SK-N-SH (cell line): ENCODE measurements around the gene GTF2F2.

ENCODE experiments used
- EZH2phosphoT487 ChIP-seq: fragments of 200-600 bp; sonication (generic); IDR thresholded peaks from 2 replicates; pipeline ENCODE4 v1.6.1; 2017; ENCODE audit warnings: low read depth, mixed run types, mild to moderate bottlenecking, antibody characterized with exemption, moderate library complexity, borderline replicate concordance
- GABPA ChIP-seq: IDR thresholded peaks from 2 replicates; pipeline ENCODE4 v1.4.0; 2012; ENCODE audit warnings: low read depth, mild to moderate bottlenecking
- POLR2AphosphoS5 ChIP-seq: IDR thresholded peaks from 2 replicates; pipeline ENCODE4 v1.6.1; 2012; ENCODE audit warnings: low read depth, low read length
- RFX5 ChIP-seq: IDR thresholded peaks from 2 replicates; pipeline ENCODE4 v1.6.1; 2012; ENCODE audit warnings: mild to moderate bottlenecking, improper control_type of control experiment, low read length
- TCF12 ChIP-seq: IDR thresholded peaks from 2 replicates; pipeline ENCODE4 v1.4.0; 2012
- TF ChIP-seq, protein P1 (sequence below): fragments of 150-350 bp; IDR thresholded peaks from 2 replicates; pipeline ENCODE4 v1.6.1; 2016; ENCODE audit warnings: mild to moderate bottlenecking, low read depth, low read length
- TF ChIP-seq, protein P2 (sequence below): IDR thresholded peaks from 2 replicates; pipeline ENCODE4 v1.6.1; 2012; ENCODE audit warnings: mild to moderate bottlenecking, low read depth, low read length, moderate library complexity
- TF ChIP-seq, protein P3 (sequence below): fragments of 200-600 bp; sonication (generic); IDR thresholded peaks from 2 replicates; pipeline ENCODE4 v1.6.1; 2017; ENCODE audit warnings: antibody characterized with exemption, mild to moderate bottlenecking, moderate library complexity
- TF ChIP-seq, protein P4 (sequence below): IDR thresholded peaks from 2 replicates; pipeline ENCODE4; 2012

DNA sequence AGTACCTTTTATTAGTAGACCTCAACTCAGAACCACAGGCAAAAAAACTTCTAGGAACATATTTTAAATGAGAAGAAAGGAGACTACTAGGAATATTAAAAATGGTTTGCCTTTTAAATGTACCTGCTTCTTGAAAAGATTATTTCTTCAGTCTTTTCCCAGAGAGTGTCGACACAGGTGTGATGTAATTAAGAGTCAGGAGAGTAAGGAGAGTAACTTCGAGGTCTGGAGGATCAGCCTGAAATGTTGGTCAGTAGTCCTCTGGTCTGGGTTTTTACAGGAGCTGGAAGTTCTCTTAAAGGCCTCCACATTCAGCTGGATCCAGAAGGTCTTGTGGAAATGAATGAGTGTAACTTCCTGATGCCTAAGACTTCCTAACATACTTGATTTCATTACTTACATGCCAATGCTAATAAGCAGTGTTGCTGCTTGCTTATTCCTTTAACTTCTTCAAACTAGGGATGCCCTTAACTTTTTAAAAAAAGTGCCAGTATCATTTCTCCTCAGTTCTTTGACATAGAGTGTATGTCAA is 80.5 kb downstream of the GTF2F2 start, which contains the start of gene KCTD4:
- TF ChIP-seq POLR2AphosphoS5: no peak
- TF ChIP-seq, protein P1, sequence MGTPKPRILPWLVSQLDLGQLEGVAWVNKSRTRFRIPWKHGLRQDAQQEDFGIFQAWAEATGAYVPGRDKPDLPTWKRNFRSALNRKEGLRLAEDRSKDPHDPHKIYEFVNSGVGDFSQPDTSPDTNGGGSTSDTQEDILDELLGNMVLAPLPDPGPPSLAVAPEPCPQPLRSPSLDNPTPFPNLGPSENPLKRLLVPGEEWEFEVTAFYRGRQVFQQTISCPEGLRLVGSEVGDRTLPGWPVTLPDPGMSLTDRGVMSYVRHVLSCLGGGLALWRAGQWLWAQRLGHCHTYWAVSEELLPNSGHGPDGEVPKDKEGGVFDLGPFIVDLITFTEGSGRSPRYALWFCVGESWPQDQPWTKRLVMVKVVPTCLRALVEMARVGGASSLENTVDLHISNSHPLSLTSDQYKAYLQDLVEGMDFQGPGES: no peak
- TF ChIP-seq, protein P2, sequence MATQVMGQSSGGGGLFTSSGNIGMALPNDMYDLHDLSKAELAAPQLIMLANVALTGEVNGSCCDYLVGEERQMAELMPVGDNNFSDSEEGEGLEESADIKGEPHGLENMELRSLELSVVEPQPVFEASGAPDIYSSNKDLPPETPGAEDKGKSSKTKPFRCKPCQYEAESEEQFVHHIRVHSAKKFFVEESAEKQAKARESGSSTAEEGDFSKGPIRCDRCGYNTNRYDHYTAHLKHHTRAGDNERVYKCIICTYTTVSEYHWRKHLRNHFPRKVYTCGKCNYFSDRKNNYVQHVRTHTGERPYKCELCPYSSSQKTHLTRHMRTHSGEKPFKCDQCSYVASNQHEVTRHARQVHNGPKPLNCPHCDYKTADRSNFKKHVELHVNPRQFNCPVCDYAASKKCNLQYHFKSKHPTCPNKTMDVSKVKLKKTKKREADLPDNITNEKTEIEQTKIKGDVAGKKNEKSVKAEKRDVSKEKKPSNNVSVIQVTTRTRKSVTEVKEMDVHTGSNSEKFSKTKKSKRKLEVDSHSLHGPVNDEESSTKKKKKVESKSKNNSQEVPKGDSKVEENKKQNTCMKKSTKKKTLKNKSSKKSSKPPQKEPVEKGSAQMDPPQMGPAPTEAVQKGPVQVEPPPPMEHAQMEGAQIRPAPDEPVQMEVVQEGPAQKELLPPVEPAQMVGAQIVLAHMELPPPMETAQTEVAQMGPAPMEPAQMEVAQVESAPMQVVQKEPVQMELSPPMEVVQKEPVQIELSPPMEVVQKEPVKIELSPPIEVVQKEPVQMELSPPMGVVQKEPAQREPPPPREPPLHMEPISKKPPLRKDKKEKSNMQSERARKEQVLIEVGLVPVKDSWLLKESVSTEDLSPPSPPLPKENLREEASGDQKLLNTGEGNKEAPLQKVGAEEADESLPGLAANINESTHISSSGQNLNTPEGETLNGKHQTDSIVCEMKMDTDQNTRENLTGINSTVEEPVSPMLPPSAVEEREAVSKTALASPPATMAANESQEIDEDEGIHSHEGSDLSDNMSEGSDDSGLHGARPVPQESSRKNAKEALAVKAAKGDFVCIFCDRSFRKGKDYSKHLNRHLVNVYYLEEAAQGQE: no peak
- no peak for TF ChIP-seq TCF12
- no peak for TF ChIP-seq RFX5
- TF ChIP-seq, protein P3, sequence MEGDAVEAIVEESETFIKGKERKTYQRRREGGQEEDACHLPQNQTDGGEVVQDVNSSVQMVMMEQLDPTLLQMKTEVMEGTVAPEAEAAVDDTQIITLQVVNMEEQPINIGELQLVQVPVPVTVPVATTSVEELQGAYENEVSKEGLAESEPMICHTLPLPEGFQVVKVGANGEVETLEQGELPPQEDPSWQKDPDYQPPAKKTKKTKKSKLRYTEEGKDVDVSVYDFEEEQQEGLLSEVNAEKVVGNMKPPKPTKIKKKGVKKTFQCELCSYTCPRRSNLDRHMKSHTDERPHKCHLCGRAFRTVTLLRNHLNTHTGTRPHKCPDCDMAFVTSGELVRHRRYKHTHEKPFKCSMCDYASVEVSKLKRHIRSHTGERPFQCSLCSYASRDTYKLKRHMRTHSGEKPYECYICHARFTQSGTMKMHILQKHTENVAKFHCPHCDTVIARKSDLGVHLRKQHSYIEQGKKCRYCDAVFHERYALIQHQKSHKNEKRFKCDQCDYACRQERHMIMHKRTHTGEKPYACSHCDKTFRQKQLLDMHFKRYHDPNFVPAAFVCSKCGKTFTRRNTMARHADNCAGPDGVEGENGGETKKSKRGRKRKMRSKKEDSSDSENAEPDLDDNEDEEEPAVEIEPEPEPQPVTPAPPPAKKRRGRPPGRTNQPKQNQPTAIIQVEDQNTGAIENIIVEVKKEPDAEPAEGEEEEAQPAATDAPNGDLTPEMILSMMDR: no peak
- TF ChIP-seq EZH2phosphoT487: no peak
- TF ChIP-seq, protein P4, sequence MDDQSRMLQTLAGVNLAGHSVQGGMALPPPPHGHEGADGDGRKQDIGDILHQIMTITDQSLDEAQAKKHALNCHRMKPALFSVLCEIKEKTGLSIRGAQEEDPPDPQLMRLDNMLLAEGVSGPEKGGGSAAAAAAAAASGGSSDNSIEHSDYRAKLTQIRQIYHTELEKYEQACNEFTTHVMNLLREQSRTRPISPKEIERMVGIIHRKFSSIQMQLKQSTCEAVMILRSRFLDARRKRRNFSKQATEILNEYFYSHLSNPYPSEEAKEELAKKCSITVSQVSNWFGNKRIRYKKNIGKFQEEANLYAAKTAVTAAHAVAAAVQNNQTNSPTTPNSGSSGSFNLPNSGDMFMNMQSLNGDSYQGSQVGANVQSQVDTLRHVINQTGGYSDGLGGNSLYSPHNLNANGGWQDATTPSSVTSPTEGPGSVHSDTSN: no peak
- no peak for TF ChIP-seq GABPA
